Activated CD4-positive, alpha-beta T cell treated with anti-CD3 and anti-CD28 coated beads, Interleukin-2, amount 50 U/mL, for 1 hour (primary cell): ENCODE results near the gene FOXA3.
"Not testable (repeated sequence)": the region's sequence is repeated elsewhere in the genome, so short reads cannot be mapped to it uniquely, and the experiment has no call there.

ENCODE experiments used
- DNase-seq: peaks from one replicate; pipeline ENCODE4 v3.0.0-alpha.2; 2020

The FOXA3 gene

GRCh38 chr19:45828945-45829344 is 35.2 kb upstream of the FOXA3 start:
- no peak for DNase-seq

- DNase-seq, result no peak
Measured at GRCh38 chr19:45834970-45835369, 29.2 kb upstream of the FOXA3 start.

GRCh38 chr19:45842198-45842597 is 21.9 kb upstream of the FOXA3 start:
- DNase-seq, result no peak

GRCh38 chr19:45847663-45848062 is 16.5 kb upstream of the FOXA3 start:
- DNase-seq, result no peak

- no peak for DNase-seq
Measured at GRCh38 chr19:45848922-45849321, 15.2 kb upstream of the FOXA3 start.

- DNase-seq, result no peak
Measured at GRCh38 chr19:45852145-45852750, 11.9 kb upstream of the FOXA3 start.

GRCh38 chr19:45852983-45853382 is 11.1 kb upstream of the FOXA3 start:
- no peak for DNase-seq

- DNase-seq, result no peak
Measured at GRCh38 chr19:45854167-45854778, 9.9 kb upstream of the FOXA3 start.

GRCh38 chr19:45860359-45861259 is 3.5 kb upstream of the FOXA3 start:
- DNase-seq, result no peak

GRCh38 chr19:45862271-45862563 is 1.9 kb upstream of the FOXA3 start:
- DNase-seq, result no peak

- peak; percentile 98 for DNase-seq
Measured at GRCh38 chr19:45862564-45863334, 1.4 kb upstream of the FOXA3 start, which contains the start of gene SYMPK. Gene SYMPK, minus strand, starts transcription at chr19:45863147. Its CDS starts 8,652 bp downstream, at chr19:45854495.

- DNase-seq, result no peak
Measured at GRCh38 chr19:45863335-45863839, 739 bp upstream of the FOXA3 start.

- no peak for DNase-seq
Measured at GRCh38 chr19:45864629-45865082, 530 bp downstream of the FOXA3 start.

GRCh38 chr19:45865269-45865948 is 1.3 kb downstream of the FOXA3 start:
- no peak for DNase-seq

- no peak for DNase-seq
Measured at GRCh38 chr19:45866400-45867176, 2.5 kb downstream of the FOXA3 start.

GRCh38 chr19:45867241-45867640 is 3.1 kb downstream of the FOXA3 start:
- not testable (repeated sequence) for DNase-seq

- DNase-seq, result no peak
Measured at GRCh38 chr19:45870798-45871197, 6.7 kb downstream of the FOXA3 start.

GRCh38 chr19:45872095-45872919 is 8.2 kb downstream of the FOXA3 start:
- no peak for DNase-seq

- DNase-seq, result no peak
Measured at GRCh38 chr19:45873219-45873772, 9.2 kb downstream of the FOXA3 start.

GRCh38 chr19:45874620-45874966 is 10.5 kb downstream of the FOXA3 start:
- no peak for DNase-seq

- no peak for DNase-seq
Measured at GRCh38 chr19:45876161-45876410, 12.0 kb downstream of the FOXA3 start.
